Astrocyte (in vitro differentiated cells and primary cell): ENCODE results near the gene DCUN1D1.

Experiments used
- EZH2 ChIP-seq: IDR thresholded peaks from 2 replicates; pipeline ENCODE4 v1.6.1; 2012; ENCODE audit warnings: mild to moderate bottlenecking, low read length, inconsistent platforms; ENCODE audit not compliant: insufficient read depth
- TF ChIP-seq, protein P1 (sequence below): IDR thresholded peaks from 2 replicates; pipeline ENCODE4 v1.5.1; 2011; ENCODE audit warnings: low read depth, mild to moderate bottlenecking, inconsistent platforms, low read length, moderate library complexity; ENCODE audit not compliant: insufficient read depth

DNA sequence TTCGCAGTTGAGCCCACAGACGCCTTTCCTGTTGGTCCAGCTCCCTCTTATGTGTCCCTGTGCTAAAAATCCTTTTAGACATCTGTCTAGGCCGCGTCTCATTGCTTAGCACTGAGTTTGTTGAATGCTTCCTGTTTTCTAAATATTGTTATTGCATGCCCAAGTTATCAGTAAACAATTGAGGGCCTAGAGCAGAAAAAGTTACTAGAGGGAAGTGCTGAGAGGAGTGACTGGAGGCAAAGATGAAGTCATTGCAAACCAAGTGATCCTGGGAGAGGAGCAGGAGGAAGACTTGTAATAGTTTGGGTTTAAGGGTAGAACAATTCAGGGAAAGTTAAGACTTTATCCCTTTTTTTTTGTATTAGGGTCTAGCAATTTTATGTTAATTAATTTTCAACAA, 88.1 kb downstream of the DCUN1D1 start:
- no peak for TF ChIP-seq EZH2
- TF ChIP-seq, protein P1, sequence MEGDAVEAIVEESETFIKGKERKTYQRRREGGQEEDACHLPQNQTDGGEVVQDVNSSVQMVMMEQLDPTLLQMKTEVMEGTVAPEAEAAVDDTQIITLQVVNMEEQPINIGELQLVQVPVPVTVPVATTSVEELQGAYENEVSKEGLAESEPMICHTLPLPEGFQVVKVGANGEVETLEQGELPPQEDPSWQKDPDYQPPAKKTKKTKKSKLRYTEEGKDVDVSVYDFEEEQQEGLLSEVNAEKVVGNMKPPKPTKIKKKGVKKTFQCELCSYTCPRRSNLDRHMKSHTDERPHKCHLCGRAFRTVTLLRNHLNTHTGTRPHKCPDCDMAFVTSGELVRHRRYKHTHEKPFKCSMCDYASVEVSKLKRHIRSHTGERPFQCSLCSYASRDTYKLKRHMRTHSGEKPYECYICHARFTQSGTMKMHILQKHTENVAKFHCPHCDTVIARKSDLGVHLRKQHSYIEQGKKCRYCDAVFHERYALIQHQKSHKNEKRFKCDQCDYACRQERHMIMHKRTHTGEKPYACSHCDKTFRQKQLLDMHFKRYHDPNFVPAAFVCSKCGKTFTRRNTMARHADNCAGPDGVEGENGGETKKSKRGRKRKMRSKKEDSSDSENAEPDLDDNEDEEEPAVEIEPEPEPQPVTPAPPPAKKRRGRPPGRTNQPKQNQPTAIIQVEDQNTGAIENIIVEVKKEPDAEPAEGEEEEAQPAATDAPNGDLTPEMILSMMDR: no peak
